HepG2 (cell line): Measurements from ENCODE around the gene PROCR. TPM values are rescaled to one million over a fixed set of nuclear protein-coding genes. Genes with fewer than 3 reads are reported as not detected.

Experiments used
- DRAP1 ChIP-seq: IDR thresholded peaks from 2 replicates; pipeline ENCODE4 v1.6.1; 2016; ENCODE audit warnings: missing genetic modification reagents, missing compliant biosample characterization
- ELF1 ChIP-seq: sonication (generic); formaldehyde crosslinking; IDR thresholded peaks from 2 replicates; pipeline ENCODE4 v1.4.0; 2020; ENCODE audit warnings: missing genetic modification reagents
- FOXM1 ChIP-seq: sonication (generic); formaldehyde crosslinking; IDR thresholded peaks from 2 replicates; pipeline ENCODE4 v1.5.0; 2020; ENCODE audit warnings: missing genetic modification reagents
- IRF9 ChIP-seq: sonication (generic); formaldehyde crosslinking; IDR thresholded peaks from 2 replicates; pipeline ENCODE4 v1.8.0; 2022; ENCODE audit warnings: missing genetic modification reagents, mild to moderate bottlenecking, borderline replicate concordance
- LCORL ChIP-seq, 2 experiments: fragments of 450-650 bp in 1 of 2; sonication (generic) in 1 of 2; formaldehyde crosslinking in 1 of 2; IDR thresholded peaks; 2 replicates each; pipeline versions ENCODE4 v1.5.0 to v1.6.1; 2017 to 2020; ENCODE audit warnings: antibody characterized with exemption in 1 of 2, missing genetic modification reagents in 1 of 2
- LRRFIP1 ChIP-seq: sonication (generic); formaldehyde crosslinking; conservative IDR thresholded peaks from 2 replicates; pipeline ENCODE4 v1.4.0; 2020; ENCODE audit warnings: missing genetic modification reagents
- MED13 ChIP-seq: sonication (generic); formaldehyde crosslinking; IDR thresholded peaks from 2 replicates; pipeline ENCODE4 v1.5.0; 2020; ENCODE audit warnings: missing genetic modification reagents
- NR1H2 ChIP-seq: sonication (generic); formaldehyde crosslinking; IDR thresholded peaks from 2 replicates; pipeline ENCODE4 v1.8.1; 2022; ENCODE audit warnings: low read depth, missing genetic modification reagents, borderline replicate concordance
- NR2F1 ChIP-seq, 2 experiments: fragments of 450-650 bp in 1 of 2; formaldehyde crosslinking in 1 of 2; IDR thresholded peaks; 2 replicates each; pipeline versions ENCODE4 v1.5.0 to v1.6.1; 2016 to 2020; ENCODE audit warnings: mild to moderate bottlenecking in 1 of 2, missing compliant biosample characterization in 1 of 2, missing genetic modification reagents in 1 of 2, moderate library complexity in 1 of 2
- PAWR ChIP-seq: sonication (generic); formaldehyde crosslinking; IDR thresholded peaks from 2 replicates; pipeline ENCODE4 v1.4.0; 2020; ENCODE audit warnings: missing genetic modification reagents, mild to moderate bottlenecking, borderline replicate concordance
- PCBP2 ChIP-seq: fragments of 200-400 bp; formaldehyde crosslinking; optimal IDR thresholded peaks from 2 replicates; pipeline ENCODE3; 2018; ENCODE audit warnings: low read length, low read depth; ENCODE audit not compliant: poor library complexity, severe bottlenecking
- PPARG ChIP-seq: conservative IDR thresholded peaks from 2 replicates; pipeline ENCODE4 v1.6.1; 2016; ENCODE audit warnings: missing biosample characterization, missing genetic modification reagents
- SOX5 ChIP-seq: IDR thresholded peaks from 2 replicates; pipeline ENCODE4 v1.6.1; 2016; ENCODE audit warnings: borderline replicate concordance
- ZGPAT ChIP-seq: IDR thresholded peaks from 2 replicates; pipeline ENCODE4 v1.6.1; 2016; ENCODE audit warnings: mild to moderate bottlenecking
- ZNF142 ChIP-seq: sonication (generic); formaldehyde crosslinking; IDR thresholded peaks from 2 replicates; pipeline ENCODE4 v1.4.0; 2020; ENCODE audit warnings: missing genetic modification reagents
- ZNF180 ChIP-seq: sonication (generic); formaldehyde crosslinking; IDR thresholded peaks from 2 replicates; pipeline ENCODE4 v1.4.0; 2020; ENCODE audit warnings: low read depth, missing genetic modification reagents, borderline replicate concordance
- ZNF331 ChIP-seq: sonication (generic); formaldehyde crosslinking; IDR thresholded peaks from 2 replicates; pipeline ENCODE4 v1.4.0; 2020; ENCODE audit warnings: missing genetic modification reagents
- ZNF34 ChIP-seq: sonication (generic); formaldehyde crosslinking; IDR thresholded peaks from 2 replicates; pipeline ENCODE4 v1.4.0; 2020; ENCODE audit warnings: mild to moderate bottlenecking, missing genetic modification reagents, borderline replicate concordance
- ZNF883 ChIP-seq: sonication (generic); formaldehyde crosslinking; IDR thresholded peaks from 2 replicates; pipeline ENCODE4 v1.5.1; 2020; ENCODE audit warnings: mild to moderate bottlenecking, missing genetic modification reagents; ENCODE audit errors: not compliant biosample characterization
- polyA plus RNA-seq, 8 experiments: library from polyadenylated mRNA; depleted of rRNA in 3 of 8; stranded (reverse) in 7 of 8; unstranded in 1 of 8; fragments of >200 nt; fragmentation: Illumina TruSeq in 4 of 8; extraction: Trizol in 4 of 8; gene quantifications; 2 replicates each; pipeline versions ENCODE4 v1.2.1 to v1.2.3, GENCODE V29; 2011 to 2016; ENCODE audit warnings: low read depth in 4 of 8, missing spikeins in 1 of 8, mixed read lengths in 1 of 8; ENCODE audit not compliant: insufficient read depth in 1 of 8
- total RNA-seq, 5 experiments: library from RNA; depleted of rRNA; stranded (reverse); fragments of >200 nt; fragmentation: Illumina TruSeq; extraction: Trizol; gene quantifications; 2 replicates each; pipeline ENCODE4 v1.2.3, GENCODE V29; 2016; ENCODE audit warnings: low read depth in 1 of 5

Gene PROCR
- total and polyA plus RNA-seq, 2 of the 13 experiments (the other 11 are each of a cell fraction or from before 2014, with no cell fraction given), result 1.4 to 1.7 TPM

GRCh38 chr20:35129647-35130069 lies 42.2 kb upstream of the PROCR start (continued):
- TF ChIP-seq ZNF142, result no peak
- no peak for TF ChIP-seq NR1H2 (CRISPR knock-in tag)
- no peak for TF ChIP-seq ZNF180 (CRISPR knock-in tag)
- TF ChIP-seq SOX5 (CRISPR knock-in tag), result peak; percentile 54; the same call in 1 of the 2 replicates
- TF ChIP-seq MED13 (CRISPR knock-in tag), result no peak
- no peak for TF ChIP-seq ZNF883
- no peak; the same call in 1 of the 2 replicates for TF ChIP-seq PPARG (CRISPR knock-in tag)
- TF ChIP-seq LCORL (IDR thresholded peaks at IDR 0.05), result no peak
- TF ChIP-seq LCORL (CRISPR knock-in tag; IDR thresholded peaks at IDR 0.05), result no peak
- no peak for TF ChIP-seq ZNF34 (CRISPR knock-in tag)
- TF ChIP-seq FOXM1 (CRISPR knock-in tag), result no peak
- no peak for TF ChIP-seq LRRFIP1
- TF ChIP-seq NR2F1 (CRISPR knock-in tag; IDR thresholded peaks at IDR 0.05), result peak in 1 of 2 experiments; percentile 56; a peak in 3 of 4 replicates
- no peak for TF ChIP-seq PAWR
- TF ChIP-seq IRF9, result no peak
- peak; percentile 52 for TF ChIP-seq ZGPAT (CRISPR knock-in tag)
- TF ChIP-seq PCBP2, result no peak
- no peak for TF ChIP-seq DRAP1 (CRISPR knock-in tag)
- TF ChIP-seq ZNF331 (CRISPR knock-in tag), result no peak
- TF ChIP-seq ELF1, result no peak
